Mesothelial cell of epicardium (in vitro differentiated cells): ENCODE measurements around the gene PRR7. TPM values are rescaled to one million over a fixed set of nuclear protein-coding genes. Genes with fewer than 3 reads are reported as not detected.

ENCODE experiments used
- DNase-seq, 2 experiments: peaks; one replicate each; pipeline ENCODE4 v3.0.0; 2021; ENCODE audit warnings: low spot score in 2 of 2; ENCODE audit not compliant: unreplicated experiment in 2 of 2
- H3K27ac Mint-ChIP-seq: 2 replicates; pipeline ENCODE4 v1.8.0; 2021; ENCODE audit warnings: mixed read lengths
- H3K27me3 Mint-ChIP-seq: 2 replicates; pipeline ENCODE4 v1.8.0; 2021; ENCODE audit warnings: low read depth, mixed read lengths
- H3K36me3 Mint-ChIP-seq: 2 replicates; pipeline ENCODE4 v1.8.0; 2021; ENCODE audit warnings: mixed read lengths
- H3K4me1 Mint-ChIP-seq: 2 replicates; pipeline ENCODE4 v1.8.0; 2021; ENCODE audit warnings: mixed read lengths
- H3K4me3 Mint-ChIP-seq: 2 replicates; pipeline ENCODE4 v1.8.0; 2021; ENCODE audit warnings: mild to moderate bottlenecking, moderate library complexity, mixed read lengths
- H3K9me3 Mint-ChIP-seq: 2 replicates; pipeline ENCODE4 v1.8.0; 2021; ENCODE audit warnings: mixed read lengths
- total RNA-seq: library from RNA; stranded (reverse); gene quantifications from 3 replicates; pipeline ENCODE4 v1.2.1, GENCODE V29; 2021
- TF ChIP-seq, protein P1 (sequence below): fragments of 200-600 bp; sonication (generic); IDR thresholded peaks from one replicate; pipeline ENCODE4 v1.5.0; 2021; ENCODE audit warnings: antibody characterized with exemption; ENCODE audit not compliant: unreplicated experiment

Gene PRR7
- total RNA-seq, 1 donor from 2014 or later: 5.9 TPM

DNA sequence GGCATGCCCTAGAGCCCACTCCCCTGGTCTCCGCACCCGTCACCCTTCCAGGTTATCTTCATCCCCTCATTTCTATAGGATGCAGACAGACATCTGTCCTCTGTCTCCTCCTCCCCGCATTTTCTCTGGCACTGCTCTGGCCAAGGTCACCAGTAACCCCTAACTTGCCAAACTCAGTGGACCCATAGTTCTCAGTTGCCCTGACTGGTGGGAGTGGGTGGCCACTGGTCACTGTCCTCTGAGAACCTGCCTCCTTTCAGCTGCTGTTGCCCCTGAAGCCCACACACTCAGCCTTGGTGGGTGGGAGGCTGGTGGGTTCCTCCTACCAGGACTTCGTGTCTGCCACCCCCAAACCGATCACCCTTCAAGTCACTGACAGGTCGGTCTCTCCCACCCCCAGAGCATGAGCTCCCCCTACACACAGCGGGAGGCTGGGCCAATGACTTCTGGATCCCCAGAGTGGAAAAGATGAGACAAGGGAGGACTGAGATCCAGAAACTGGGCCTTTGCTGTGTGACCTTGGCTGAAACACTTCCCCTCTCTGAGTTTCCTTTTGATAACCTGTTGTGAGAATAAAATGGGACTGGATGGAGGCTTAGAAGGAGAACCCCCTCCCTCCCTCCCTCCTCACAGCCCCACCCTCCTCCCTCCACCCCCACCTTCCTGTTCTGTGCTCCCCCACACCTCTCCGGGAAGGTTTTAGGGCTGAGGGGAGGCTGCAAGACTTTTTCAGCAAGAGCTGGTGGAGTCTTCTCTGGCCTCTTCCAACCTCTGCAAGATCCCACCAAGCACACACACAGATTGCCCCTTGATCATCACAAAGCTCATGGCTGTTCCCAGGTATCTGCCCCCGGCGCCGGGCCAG lies 29.2 kb downstream of the PRR7 start:
- peak overlapping the region; percentile 15 for H3K4me3 Mint-ChIP-seq
- TF ChIP-seq, protein P1, sequence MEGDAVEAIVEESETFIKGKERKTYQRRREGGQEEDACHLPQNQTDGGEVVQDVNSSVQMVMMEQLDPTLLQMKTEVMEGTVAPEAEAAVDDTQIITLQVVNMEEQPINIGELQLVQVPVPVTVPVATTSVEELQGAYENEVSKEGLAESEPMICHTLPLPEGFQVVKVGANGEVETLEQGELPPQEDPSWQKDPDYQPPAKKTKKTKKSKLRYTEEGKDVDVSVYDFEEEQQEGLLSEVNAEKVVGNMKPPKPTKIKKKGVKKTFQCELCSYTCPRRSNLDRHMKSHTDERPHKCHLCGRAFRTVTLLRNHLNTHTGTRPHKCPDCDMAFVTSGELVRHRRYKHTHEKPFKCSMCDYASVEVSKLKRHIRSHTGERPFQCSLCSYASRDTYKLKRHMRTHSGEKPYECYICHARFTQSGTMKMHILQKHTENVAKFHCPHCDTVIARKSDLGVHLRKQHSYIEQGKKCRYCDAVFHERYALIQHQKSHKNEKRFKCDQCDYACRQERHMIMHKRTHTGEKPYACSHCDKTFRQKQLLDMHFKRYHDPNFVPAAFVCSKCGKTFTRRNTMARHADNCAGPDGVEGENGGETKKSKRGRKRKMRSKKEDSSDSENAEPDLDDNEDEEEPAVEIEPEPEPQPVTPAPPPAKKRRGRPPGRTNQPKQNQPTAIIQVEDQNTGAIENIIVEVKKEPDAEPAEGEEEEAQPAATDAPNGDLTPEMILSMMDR: no peak
- peak overlapping the region; percentile 79 for H3K27ac Mint-ChIP-seq
- peaks cover 47% of the 10 kb centered on the region for H3K4me1 Mint-ChIP-seq
- H3K27me3 Mint-ChIP-seq: no peaks in the 10 kb centered on the region
- H3K36me3 Mint-ChIP-seq: no peaks in the 10 kb centered on the region
- DNase-seq: no peak
- H3K9me3 Mint-ChIP-seq: no peaks in the 10 kb centered on the region

DNA sequence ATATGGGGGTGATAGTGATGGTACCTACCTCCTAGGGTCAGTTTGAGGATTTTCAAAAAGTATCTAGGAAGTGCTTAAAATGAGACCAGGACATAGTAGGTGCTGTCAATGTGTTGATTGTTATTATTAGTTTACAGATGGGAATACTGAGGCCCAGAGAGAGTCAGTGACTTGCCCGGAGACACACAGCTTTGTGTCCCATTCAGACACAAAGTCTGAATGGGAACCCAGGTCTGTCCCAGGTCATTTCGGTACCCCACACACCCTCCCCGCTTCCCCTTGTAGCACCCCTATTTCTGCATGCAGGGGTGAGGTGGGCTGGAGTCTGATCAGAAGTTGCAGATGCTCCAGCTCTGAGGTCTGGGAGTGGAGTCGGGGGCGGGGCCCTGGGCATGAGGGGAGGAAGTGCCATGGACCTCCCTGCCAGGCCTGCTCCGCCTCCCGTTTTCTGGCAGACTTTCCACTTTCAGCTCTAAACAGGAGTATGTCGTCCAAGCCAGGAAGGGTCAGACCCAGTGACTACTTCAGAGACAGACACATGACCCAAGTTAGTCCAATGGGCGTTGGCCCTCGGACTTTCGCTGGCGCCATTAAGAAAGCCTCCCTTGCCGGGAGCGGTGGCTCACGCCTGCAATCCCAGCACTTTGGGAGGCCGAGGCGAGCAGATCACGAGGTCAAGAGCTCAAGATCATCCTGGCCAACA lies 30.1 kb downstream of the PRR7 start:
- TF ChIP-seq, protein P1: no peak
- Mint-ChIP-seq H3K27ac (peak overlapping the region; percentile 48), H3K27me3 (no peaks in the 10 kb centered on the region), H3K9me3 (no peaks in the 10 kb centered on the region), H3K4me1 (peaks cover 39% of the 10 kb centered on the region), H3K36me3 (no peaks in the 10 kb centered on the region), H3K4me3 (no peak overlapping the region)
- no peak for DNase-seq

DNA sequence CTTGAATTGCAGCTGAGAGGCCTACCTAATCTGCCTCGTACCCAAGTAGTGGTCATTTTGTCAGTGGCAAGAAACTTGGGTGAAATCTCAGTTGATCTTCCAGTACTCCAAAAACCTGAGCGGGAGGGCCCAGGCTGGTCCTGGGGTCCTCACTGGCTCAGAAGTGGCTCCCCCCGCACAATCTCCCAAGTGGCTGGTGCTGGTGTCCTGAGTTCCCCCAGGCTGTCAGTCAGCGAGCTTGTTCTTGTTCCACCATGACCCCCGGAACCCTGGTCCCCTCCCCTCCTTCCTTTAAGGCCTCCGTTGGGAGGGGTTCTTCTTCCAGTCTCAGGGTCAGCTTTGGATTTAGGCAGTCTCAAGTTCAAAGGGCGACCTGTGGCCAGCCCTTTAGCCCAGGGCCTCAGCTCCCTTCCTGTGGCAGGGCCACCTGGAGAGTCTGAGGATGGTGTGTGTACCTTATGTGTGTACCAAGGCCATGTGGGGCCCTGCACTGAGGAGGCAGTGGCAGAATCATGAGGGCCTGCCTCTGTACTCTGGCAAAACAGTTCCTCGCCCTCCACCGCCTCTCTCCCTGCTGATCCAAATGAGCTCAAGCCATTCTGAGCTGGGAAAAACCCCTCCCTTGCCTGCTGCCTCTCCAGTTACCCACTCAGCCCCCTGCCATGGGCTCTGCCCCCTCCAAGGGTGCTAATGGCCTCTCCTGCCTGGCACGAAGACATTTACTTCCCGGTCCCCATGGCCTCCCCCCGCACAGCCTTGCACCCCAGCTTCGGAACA lies 31.3 kb downstream of the PRR7 start:
- Mint-ChIP-seq H3K27me3 (no peaks in the 10 kb centered on the region), H3K4me3 (no peak overlapping the region), H3K4me1 (peaks cover 39% of the 10 kb centered on the region), H3K9me3 (no peaks in the 10 kb centered on the region), H3K36me3 (peaks cover 4% of the 10 kb centered on the region), H3K27ac (peak overlapping the region; percentile 39)
- no peak for DNase-seq
- TF ChIP-seq, protein P1: no peak

DNA sequence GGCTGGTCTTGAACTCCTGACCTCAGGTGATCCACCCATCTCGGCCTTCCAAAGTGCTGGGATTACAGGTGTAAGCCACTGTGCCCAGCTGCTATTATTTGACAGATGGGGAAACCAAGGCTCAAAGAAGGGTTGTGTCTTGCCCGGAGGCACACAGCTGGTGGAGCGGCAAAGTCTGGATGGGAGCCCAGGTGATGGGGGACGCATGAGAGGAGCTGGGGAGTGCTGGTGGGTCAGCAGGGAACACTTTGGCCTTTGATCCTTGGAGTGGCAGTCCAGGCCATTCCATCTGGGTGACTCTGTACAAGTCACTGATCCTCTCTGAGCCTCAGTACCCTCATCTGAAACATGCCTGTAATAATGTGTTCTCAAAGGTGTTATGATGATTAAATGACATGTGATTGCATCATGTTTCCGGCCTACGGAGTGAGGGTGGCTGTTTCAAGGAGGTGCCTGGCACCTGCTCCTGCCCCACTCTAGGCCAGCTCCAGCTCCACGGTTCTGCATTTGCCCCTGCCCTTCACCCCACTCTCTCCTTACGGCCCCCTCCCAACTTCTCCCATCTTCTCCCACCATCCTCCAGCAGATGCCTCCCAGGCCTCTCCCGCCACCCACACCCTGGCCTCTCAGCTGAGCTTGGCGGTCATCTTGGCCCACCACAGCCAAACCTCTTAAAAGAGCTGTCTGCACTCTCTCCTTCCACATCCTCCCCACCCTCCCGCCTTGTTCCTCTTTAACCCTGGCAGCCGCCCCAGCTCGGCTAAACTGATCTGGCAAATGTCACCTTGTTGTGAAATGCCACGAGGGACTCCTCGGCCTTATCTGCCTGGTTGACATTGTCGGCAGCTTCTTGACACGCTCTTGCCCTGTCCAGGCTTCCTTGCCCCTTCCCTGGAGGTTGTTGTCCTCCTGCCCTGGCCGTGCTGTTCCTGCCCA lies 32.4 kb downstream of the PRR7 start:
- H3K9me3 Mint-ChIP-seq: no peaks in the 10 kb centered on the region
- no peaks in the 10 kb centered on the region for H3K27me3 Mint-ChIP-seq
- no peak for DNase-seq
- peaks cover 40% of the 10 kb centered on the region for H3K4me1 Mint-ChIP-seq
- TF ChIP-seq, protein P1: no peak
- H3K27ac Mint-ChIP-seq: peak overlapping the region; percentile 87
- H3K36me3 Mint-ChIP-seq: peaks cover 10% of the 10 kb centered on the region
- H3K4me3 Mint-ChIP-seq: no peak overlapping the region

DNA sequence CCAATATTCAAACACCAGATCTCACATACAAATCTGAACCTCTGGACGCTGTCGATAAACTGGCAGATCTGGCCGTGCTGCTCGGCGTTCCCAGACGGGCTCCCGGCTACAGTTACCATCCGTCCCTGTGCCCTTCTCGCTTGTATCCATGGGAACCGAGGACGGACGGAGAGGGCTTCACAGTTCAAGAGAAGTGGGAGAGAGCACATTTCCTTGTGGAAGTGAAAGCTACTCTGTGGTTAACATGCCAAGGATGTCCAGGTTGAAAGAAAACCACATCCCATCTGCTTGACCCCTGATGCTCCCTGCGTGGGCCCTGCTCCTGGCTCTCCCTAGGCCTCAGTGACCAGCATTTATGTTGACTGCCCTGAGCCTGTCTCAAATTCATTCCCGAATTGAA lies 33.2 kb downstream of the PRR7 start:
- Mint-ChIP-seq H3K4me1 (peaks cover 38% of the 10 kb centered on the region), H3K27me3 (no peaks in the 10 kb centered on the region), H3K9me3 (no peaks in the 10 kb centered on the region), H3K36me3 (peaks cover 18% of the 10 kb centered on the region), H3K4me3 (no peak overlapping the region), H3K27ac (peak overlapping the region; percentile 87)
- TF ChIP-seq, protein P1: no peak
- DNase-seq: no peak
